Stimulated activated CD8-positive, alpha-beta memory T cell treated with anti-CD3 and anti-CD28 coated beads, Interleukin-12 subunit alpha, Interleukin-12 subunit beta, amount 100 ng/mL, for 24 hours (primary cell): ENCODE results near the gene C1QA.
"Not testable (repeated sequence)": the region's sequence is repeated elsewhere in the genome, so short reads cannot be mapped to it uniquely, and the experiment has no call there.

Experiments used
- DNase-seq: peaks from one replicate; pipeline ENCODE4 v3.0.0-alpha.2; 2020; ENCODE audit errors: extremely low read depth

Gene C1QA

GRCh38 chr1:22673486-22674409 lies 37.3 kb downstream of the C1QA start:
- DNase-seq, result no peak

GRCh38 chr1:22674410-22674749 lies 38.0 kb downstream of the C1QA start:
- no peak for DNase-seq

GRCh38 chr1:22676151-22676550 lies 39.7 kb downstream of the C1QA start:
- DNase-seq, result not testable (repeated sequence)

GRCh38 chr1:22676916-22677583 lies 40.6 kb downstream of the C1QA start:
- no peak for DNase-seq

- no peak for DNase-seq
These were observed 41.8 kb downstream of the C1QA start for GRCh38 chr1:22677931-22678896.

- no peak for DNase-seq
These were observed 44.3 kb downstream of the C1QA start for GRCh38 chr1:22680726-22681125.

- DNase-seq, result no peak
These were observed 45.3 kb downstream of the C1QA start for GRCh38 chr1:22681556-22682276.

- no peak for DNase-seq
These were observed 47.1 kb downstream of the C1QA start for GRCh38 chr1:22683547-22683946.

- DNase-seq, result no peak
These were observed 49.2 kb downstream of the C1QA start for GRCh38 chr1:22685591-22686059.

GRCh38 chr1:22687191-22687590 lies 50.8 kb downstream of the C1QA start:
- DNase-seq, result no peak

GRCh38 chr1:22688466-22688865 lies 52.0 kb downstream of the C1QA start:
- no peak for DNase-seq
